AG04449 (cell line): ENCODE results near the gene ECHDC1.

Experiments
- CTCF ChIA-PET: fragments of 350-600 bp; formaldehyde crosslinking; extraction: SDS; loops from one replicate; lab custom pipeline; 2021; ENCODE audit warnings: antibody characterized with exemption; lab: Yijun Ruan, JAX
- POLR2A ChIA-PET: fragments of 400-600, 350-600 bp; formaldehyde crosslinking; extraction: SDS; loops from one replicate; lab custom pipeline; 2020; ENCODE audit warnings: antibody characterized with exemption, inconsistent platforms; lab: Yijun Ruan, JAX
- DNase-seq: peaks from one replicate; pipeline ENCODE4 v3.0.0-alpha.2; 2010; ENCODE audit warnings: low read depth, low spot score
- H3K4me3 ChIP-seq: 2 replicates; pipeline ENCODE4 v1.5.1; 2011; ENCODE audit warnings: low read depth, mild to moderate bottlenecking, control low read depth, low read length
- TF ChIP-seq, protein P1 (sequence below): IDR thresholded peaks from one replicate; pipeline ENCODE4 v1.5.1; 2011; ENCODE audit warnings: mild to moderate bottlenecking, moderate library complexity, low read length, control low read depth, inconsistent platforms; ENCODE audit not compliant: insufficient read depth; ENCODE audit errors: missing control alignments

The ECHDC1 gene

DNA sequence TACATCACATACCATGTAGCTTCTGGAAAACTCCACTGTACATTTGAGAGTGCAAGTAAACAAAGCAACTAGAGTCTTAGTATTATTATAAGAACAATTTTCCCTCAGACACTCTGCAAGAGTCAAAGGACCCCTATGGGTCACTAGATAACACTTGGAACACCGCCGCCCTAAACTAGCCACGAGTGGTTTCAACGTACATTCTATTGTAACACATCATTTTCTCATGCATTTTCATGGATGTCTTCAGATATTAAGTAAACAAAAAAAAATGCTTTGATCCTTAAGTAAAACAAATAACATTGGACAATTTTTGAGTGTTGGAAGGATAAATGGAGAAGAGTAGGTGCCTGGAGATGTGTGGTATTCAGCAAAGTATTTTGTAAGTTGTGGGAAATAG, 79.9 kb downstream of the ECHDC1 start:
- POLR2A ChIA-PET, result no interaction called here
- DNase-seq, result no peak
- CTCF ChIA-PET, result interaction anchor here (1.1 to 2.1 kb wide), 2 partner anchors 12 to 73 kb away, joined by 3 to 9 read pairs; no protein-coding TSS in a partner anchor
- H3K4me3 ChIP-seq, result no peak overlapping the region
- TF ChIP-seq, protein P1, sequence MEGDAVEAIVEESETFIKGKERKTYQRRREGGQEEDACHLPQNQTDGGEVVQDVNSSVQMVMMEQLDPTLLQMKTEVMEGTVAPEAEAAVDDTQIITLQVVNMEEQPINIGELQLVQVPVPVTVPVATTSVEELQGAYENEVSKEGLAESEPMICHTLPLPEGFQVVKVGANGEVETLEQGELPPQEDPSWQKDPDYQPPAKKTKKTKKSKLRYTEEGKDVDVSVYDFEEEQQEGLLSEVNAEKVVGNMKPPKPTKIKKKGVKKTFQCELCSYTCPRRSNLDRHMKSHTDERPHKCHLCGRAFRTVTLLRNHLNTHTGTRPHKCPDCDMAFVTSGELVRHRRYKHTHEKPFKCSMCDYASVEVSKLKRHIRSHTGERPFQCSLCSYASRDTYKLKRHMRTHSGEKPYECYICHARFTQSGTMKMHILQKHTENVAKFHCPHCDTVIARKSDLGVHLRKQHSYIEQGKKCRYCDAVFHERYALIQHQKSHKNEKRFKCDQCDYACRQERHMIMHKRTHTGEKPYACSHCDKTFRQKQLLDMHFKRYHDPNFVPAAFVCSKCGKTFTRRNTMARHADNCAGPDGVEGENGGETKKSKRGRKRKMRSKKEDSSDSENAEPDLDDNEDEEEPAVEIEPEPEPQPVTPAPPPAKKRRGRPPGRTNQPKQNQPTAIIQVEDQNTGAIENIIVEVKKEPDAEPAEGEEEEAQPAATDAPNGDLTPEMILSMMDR, result no peak

DNA sequence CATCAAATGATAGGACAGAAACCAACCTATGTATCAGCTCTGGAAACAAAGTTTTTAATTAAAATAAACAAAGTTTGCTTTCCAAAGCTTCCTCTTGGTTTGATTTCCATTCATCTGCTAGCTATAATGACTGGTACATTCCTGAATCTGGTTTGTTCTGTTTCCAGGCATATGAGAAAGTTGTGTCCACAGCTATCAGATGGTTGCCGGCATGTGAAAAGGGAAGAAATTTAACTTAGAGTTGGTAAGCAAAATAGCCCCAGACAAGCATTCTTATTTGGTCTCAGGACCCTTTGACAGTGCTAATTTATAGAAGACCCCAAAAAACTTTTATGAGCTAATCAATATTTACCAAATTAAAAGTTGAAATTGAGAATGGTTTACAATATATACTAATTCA, 80.5 kb downstream of the ECHDC1 start:
- H3K4me3 ChIP-seq, result no peak overlapping the region
- no peak for DNase-seq

GRCh38 chr6:127255286-127255685, 88.1 kb downstream of the ECHDC1 start:
- POLR2A ChIA-PET, result no interaction called here
- H3K4me3 ChIP-seq, result no peak overlapping the region
- CTCF ChIA-PET, result no interaction called here
- TF ChIP-seq, protein P1, result no peak
- DNase-seq, result no peak

More for the DNA sequence above, 80.5 kb downstream of the ECHDC1 start:
- POLR2A ChIA-PET, result no interaction called here
- CTCF ChIA-PET, result interaction anchor here (0.6 to 2.1 kb wide), 3 partner anchors 13 to 459 kb away, joined by 3 to 9 read pairs (median 3); no protein-coding TSS in a partner anchor
- TF ChIP-seq, protein P1, result no peak

GRCh38 chr6:127249621-127250020, 93.8 kb downstream of the ECHDC1 start:
- CTCF ChIA-PET, result interaction anchor here (2.3 kb wide), 1 partner anchor 17 kb away, joined by 7 read pairs; the partner anchor contains the start of gene RNF146
- POLR2A ChIA-PET, result no interaction called here
- no peak for DNase-seq
- H3K4me3 ChIP-seq, result no peak overlapping the region
- TF ChIP-seq, protein P1, result no peak

DNA sequence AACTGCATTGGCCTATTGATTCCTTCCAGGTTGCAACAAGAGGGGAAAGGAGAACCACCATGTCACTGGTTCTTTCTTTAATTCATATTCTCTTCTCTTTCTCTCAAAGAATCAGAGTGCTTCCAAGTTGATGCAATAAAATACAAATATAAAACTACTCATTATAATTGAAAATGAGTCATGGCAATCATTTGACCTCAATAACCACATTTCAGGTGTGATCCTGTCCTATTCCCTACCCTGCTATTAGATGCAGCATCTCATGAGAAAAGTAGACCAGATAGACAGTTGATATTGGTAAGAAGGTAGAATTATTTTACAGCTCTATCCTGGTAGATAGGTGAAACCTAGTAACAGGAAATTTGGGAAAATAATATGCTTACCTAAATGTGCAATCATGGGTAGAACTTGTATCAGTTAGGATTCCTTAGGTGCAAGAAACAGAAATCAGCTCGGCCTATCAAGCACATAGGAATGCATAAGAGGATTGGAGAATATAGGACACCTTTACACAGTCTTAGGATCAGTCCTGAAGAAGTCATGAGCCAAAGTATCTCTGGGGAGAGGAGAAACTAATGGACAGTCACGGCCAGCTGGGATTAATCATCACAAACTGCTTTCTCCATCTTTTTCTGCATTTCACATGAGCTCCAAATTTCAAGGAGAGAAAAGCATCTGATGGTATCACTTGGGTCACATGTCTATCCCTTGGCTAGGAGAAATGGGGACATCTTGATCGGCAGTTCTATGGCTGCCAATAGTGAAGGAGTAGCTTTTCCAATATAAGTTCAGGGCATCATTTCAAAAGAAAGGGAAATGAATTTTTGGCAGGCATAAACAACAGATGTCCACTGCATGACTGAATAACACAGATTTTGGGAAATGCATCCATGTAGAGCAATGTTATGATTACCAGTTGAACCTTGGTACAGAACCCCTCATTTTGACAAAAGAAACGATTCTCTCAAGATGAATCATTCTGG, 96.0 kb downstream of the ECHDC1 start:
- TF ChIP-seq, protein P1, result no peak
- ChIA-PET CTCF (interaction anchor here (1.6 kb wide), 1 partner anchor 19 kb away, joined by 5 read pairs; the partner anchor contains the start of gene RNF146), POLR2A (interaction anchor here (0.7 to 0.9 kb wide), 2 partner anchors 19 to 24 kb away, joined by 3 to 4 read pairs; partner anchors contain the start of gene RNF146)
- no peak for DNase-seq
- no peak overlapping the region for H3K4me3 ChIP-seq

DNA sequence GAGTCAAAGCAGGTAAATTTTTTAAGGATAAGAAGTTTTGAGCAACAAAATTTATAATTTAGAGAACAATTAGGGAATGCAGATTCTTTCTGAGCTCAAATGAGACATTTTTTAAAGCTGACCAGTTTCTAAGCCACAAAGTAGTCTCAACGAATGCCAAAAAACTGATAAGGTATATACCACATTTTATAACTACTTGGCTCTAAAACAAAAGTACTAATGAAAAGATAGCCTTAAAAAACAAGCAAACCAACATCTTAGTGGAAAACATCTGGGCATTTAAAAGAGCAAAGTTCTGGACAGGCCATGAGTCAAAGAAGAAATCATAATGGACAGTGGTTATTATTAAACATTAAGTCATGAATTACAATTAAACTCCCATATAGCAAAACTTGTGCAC, 99.9 kb downstream of the ECHDC1 start:
- TF ChIP-seq, protein P1, result no peak
- no peak overlapping the region for H3K4me3 ChIP-seq
- ChIA-PET POLR2A (no interaction called here), CTCF (interaction anchor here (2.9 kb wide), 1 partner anchor 23 kb away, joined by 10 read pairs; the partner anchor contains the start of gene RNF146)
- DNase-seq, result no peak
